Measurements from ENCODE around the gene ABLIM3. TPM values are rescaled to one million over a fixed set of nuclear protein-coding genes. Genes with fewer than 3 reads are reported as not detected.

Gene ABLIM3
- total RNA-seq, 3 donors from 2014 or later (not counting 1 experiment from before 2014, with no cell fraction given), result 0.41 to 2.4 (median 1.2) TPM

- no peaks in the 10 kb centered on the region for H3K27me3 ChIP-seq (ENCODE audit: control insufficient read depth, insufficient read depth, low read length)
- H3K9me3 ChIP-seq (ENCODE audit: control insufficient read depth, insufficient read depth, low read length), result no peaks in the 10 kb centered on the region
- H3K27ac ChIP-seq (ENCODE audit: low read length), result no peak overlapping the region
- DNase-seq (no peak), ATAC-seq (no peak)
- H3K4me1 ChIP-seq (ENCODE audit: control insufficient read depth, insufficient read depth, low read length), result no peaks in the 10 kb centered on the region
- H3K4me3 Mint-ChIP-seq, result no peak overlapping the region
- no peak overlapping the region for H3K4me3 ChIP-seq (ENCODE audit: low read length)
- no peaks in the 10 kb centered on the region for H3K36me3 Mint-ChIP-seq
- no peak overlapping the region for H3K27ac Mint-ChIP-seq
- no peaks in the 10 kb centered on the region for H3K9me3 Mint-ChIP-seq
- WGBS (ENCODE audit: insufficient coverage), result 85% methylated on average over 2 of the region's 2 CpGs
- peaks cover 10 to 13% of the 10 kb centered on the region in 2 donors for H3K27me3 Mint-ChIP-seq (ENCODE audit: low read depth in 2 of 2)
- TF ChIP-seq CTCF (IDR thresholded peaks at IDR 0.05), result no peak
- no peaks in the 10 kb centered on the region for H3K4me1 Mint-ChIP-seq
- intact Hi-C loops (cut with micrococcal nuclease), result no loop called here
- no peaks in the 10 kb centered on the region for H3K36me3 ChIP-seq (ENCODE audit: control insufficient read depth, insufficient read depth, low read length)
These were observed 11.0 kb downstream of the ABLIM3 start for GRCh38 chr5:149152317-149152746.

- H3K36me3 ChIP-seq (ENCODE audit: control insufficient read depth, insufficient read depth, low read length), result no peaks in the 10 kb centered on the region
- intact Hi-C loops (cut with micrococcal nuclease), result no loop called here
- 96% methylated on average over 4 of the region's 4 CpGs for WGBS (ENCODE audit: insufficient coverage)
- DNase-seq (no peak), ATAC-seq (no peak)
- Mint-ChIP-seq H3K36me3 (no peaks in the 10 kb centered on the region), H3K4me1 (no peaks in the 10 kb centered on the region), H3K4me3 (no peak overlapping the region), H3K9me3 (no peaks in the 10 kb centered on the region), H3K27me3 (ENCODE audit: low read depth in 2 of 2) (peaks cover 10 to 13% of the 10 kb centered on the region in 2 donors), H3K27ac (no peak overlapping the region)
- H3K27me3 ChIP-seq (ENCODE audit: control insufficient read depth, insufficient read depth, low read length), result no peaks in the 10 kb centered on the region
- no peak overlapping the region for H3K4me3 ChIP-seq (ENCODE audit: low read length)
- no peak overlapping the region for H3K27ac ChIP-seq (ENCODE audit: low read length)
- TF ChIP-seq CTCF (IDR thresholded peaks at IDR 0.05), result no peak
- H3K4me1 ChIP-seq (ENCODE audit: control insufficient read depth, insufficient read depth, low read length), result no peaks in the 10 kb centered on the region
- H3K9me3 ChIP-seq (ENCODE audit: control insufficient read depth, insufficient read depth, low read length), result no peaks in the 10 kb centered on the region
These were observed 12.0 kb downstream of the ABLIM3 start for GRCh38 chr5:149153193-149153750.

- Histone ChIP-seq H3K9me3 (ENCODE audit: control insufficient read depth, insufficient read depth, low read length) (no peaks in the 10 kb centered on the region), H3K27ac (ENCODE audit: low read length) (no peak overlapping the region), H3K4me1 (ENCODE audit: control insufficient read depth, insufficient read depth, low read length) (no peaks in the 10 kb centered on the region), H3K4me3 (ENCODE audit: low read length) (no peak overlapping the region), H3K27me3 (ENCODE audit: control insufficient read depth, insufficient read depth, low read length) (no peaks in the 10 kb centered on the region), H3K36me3 (ENCODE audit: control insufficient read depth, insufficient read depth, low read length) (no peaks in the 10 kb centered on the region)
- WGBS (ENCODE audit: insufficient coverage), result 67% methylated on average over 7 of the region's 8 CpGs
- no peaks in the 10 kb centered on the region for H3K4me1 Mint-ChIP-seq
- H3K36me3 Mint-ChIP-seq, result no peaks in the 10 kb centered on the region
- no peak for TF ChIP-seq CTCF (IDR thresholded peaks at IDR 0.05)
- ATAC-seq (no peak), DNase-seq (no peak)
- H3K27me3 Mint-ChIP-seq (ENCODE audit: low read depth in 2 of 2), result peaks cover 10 to 13% of the 10 kb centered on the region in 2 donors
- H3K9me3 Mint-ChIP-seq, result no peaks in the 10 kb centered on the region
- intact Hi-C loops (cut with micrococcal nuclease), result no loop called here
- H3K4me3 Mint-ChIP-seq, result no peak overlapping the region
- no peak overlapping the region for H3K27ac Mint-ChIP-seq
These were observed 12.7 kb downstream of the ABLIM3 start for GRCh38 chr5:149153751-149154610.

All from natural killer cell (primary cell).